Breast epithelium (tissue), 3 donors: ENCODE results near the gene NAPSA.

ENCODE experiments used
- POLR2A ChIP-seq: fragments of 450-650 bp; IDR thresholded peaks from one replicate; pipeline ENCODE4 v1.6.1; 2016; ENCODE audit warnings: antibody characterized with exemption, mild to moderate bottlenecking, moderate library complexity
- POLR2AphosphoS5 ChIP-seq, 3 donors: sonication (generic); formaldehyde crosslinking; IDR thresholded peaks; one replicate each; pipeline ENCODE4 v1.6.1; 2017; ENCODE audit warnings: antibody characterized with exemption in 3 of 3
- TF ChIP-seq, protein P1 (sequence below), 3 donors: fragments of 450-650 bp; IDR thresholded peaks; one replicate each; pipeline ENCODE4 v1.5.1; 2016 to 2017; ENCODE audit warnings: antibody characterized with exemption in 3 of 3, mild to moderate bottlenecking in 3 of 3, moderate library complexity in 3 of 3

DNA sequence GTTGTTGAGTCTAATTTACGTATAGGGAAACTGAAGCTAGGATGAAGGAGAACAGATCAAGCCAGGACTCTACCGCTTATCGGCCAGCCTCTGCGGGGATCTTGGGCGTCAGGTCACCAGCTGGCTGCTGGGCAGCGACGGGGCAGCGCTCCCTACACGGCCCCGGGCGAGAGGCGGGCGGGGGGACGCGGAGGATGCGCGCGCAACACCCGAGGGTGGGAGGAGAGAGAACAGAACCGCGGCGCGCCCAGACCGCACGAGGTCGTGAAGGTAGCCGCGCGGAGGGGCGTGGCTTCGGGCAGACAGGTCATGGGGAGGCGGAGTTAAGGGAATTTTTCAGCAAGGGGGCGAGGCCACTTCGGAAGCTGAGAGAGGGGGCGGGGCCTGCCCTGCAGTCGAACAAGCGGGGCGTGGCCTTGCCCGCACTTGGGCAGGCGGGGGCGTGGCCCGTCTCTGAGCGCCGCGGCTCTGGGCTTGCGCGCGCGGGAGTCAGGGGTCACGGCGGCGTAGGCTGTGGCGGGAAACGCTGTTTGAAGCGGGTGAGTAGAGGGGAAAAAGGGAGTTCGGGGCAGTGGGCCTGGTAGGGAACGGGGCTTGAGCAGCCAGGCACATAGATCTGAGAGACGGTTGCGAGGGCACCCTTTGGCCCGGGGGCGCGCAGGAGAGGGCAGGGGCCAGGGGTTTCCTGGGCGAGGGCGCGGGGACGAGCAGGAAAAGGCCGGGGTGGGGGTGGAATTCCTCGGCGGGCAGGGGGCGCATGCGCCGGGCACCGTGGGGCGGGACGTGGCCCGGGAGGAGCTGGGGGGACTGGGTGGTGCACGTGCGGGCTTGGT, 18.6 kb upstream of the NAPSA start, which contains the start of gene POLD1:
- TF ChIP-seq, protein P1, sequence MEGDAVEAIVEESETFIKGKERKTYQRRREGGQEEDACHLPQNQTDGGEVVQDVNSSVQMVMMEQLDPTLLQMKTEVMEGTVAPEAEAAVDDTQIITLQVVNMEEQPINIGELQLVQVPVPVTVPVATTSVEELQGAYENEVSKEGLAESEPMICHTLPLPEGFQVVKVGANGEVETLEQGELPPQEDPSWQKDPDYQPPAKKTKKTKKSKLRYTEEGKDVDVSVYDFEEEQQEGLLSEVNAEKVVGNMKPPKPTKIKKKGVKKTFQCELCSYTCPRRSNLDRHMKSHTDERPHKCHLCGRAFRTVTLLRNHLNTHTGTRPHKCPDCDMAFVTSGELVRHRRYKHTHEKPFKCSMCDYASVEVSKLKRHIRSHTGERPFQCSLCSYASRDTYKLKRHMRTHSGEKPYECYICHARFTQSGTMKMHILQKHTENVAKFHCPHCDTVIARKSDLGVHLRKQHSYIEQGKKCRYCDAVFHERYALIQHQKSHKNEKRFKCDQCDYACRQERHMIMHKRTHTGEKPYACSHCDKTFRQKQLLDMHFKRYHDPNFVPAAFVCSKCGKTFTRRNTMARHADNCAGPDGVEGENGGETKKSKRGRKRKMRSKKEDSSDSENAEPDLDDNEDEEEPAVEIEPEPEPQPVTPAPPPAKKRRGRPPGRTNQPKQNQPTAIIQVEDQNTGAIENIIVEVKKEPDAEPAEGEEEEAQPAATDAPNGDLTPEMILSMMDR (IDR thresholded peaks at IDR 0.05) = no peak
- no peak for TF ChIP-seq POLR2A
- peak in 2 of 3 donors; percentile 56 to 68 for TF ChIP-seq POLR2AphosphoS5 (IDR thresholded peaks at IDR 0.05)
